SK-N-SH (cell line): ENCODE measurements around the gene TNRC6A. TPM values are rescaled to one million over a fixed set of nuclear protein-coding genes. Genes with fewer than 3 reads are reported as not detected.

Experiments
- CTCF ChIA-PET: fragments of 300-600, 350-600 bp; formaldehyde crosslinking; extraction: SDS; loops from one replicate; lab custom pipeline; 2021; lab: Yijun Ruan, JAX
- POLR2A ChIA-PET: fragments of 350-600 bp; sonication (Branson Sonifier 250); formaldehyde crosslinking; extraction: SDS; loops from one replicate; lab custom pipeline; 2020; ENCODE audit warnings: antibody characterized with exemption, inconsistent platforms; lab: Yijun Ruan, JAX
- DNase-seq: peaks from one replicate; pipeline ENCODE4 v3.0.0; 2012
- H2AFZ ChIP-seq: fragments of 200-600 bp; sonication (generic); 2 replicates; pipeline ENCODE4 v1.8.1; 2016; ENCODE audit warnings: antibody characterized with exemption, mild to moderate bottlenecking, low read depth
- H3F3A ChIP-seq: fragments of 200-600 bp; sonication (generic); replicated peaks from 2 replicates; pipeline ENCODE3; 2016; ENCODE audit warnings: antibody characterized with exemption, mild to moderate bottlenecking; ENCODE audit not compliant: insufficient read depth
- H3K27ac ChIP-seq, 2 experiments: fragments of 200-500 bp in 1 of 2; fragments of 200-600 bp in 1 of 2; sonication (Bioruptor generic) in 1 of 2; sonication (generic), shearing (Covaris generic) in 1 of 2; 2 replicates each; pipeline versions ENCODE4 v1.5.1 to v1.6.1; 2014 to 2016; ENCODE audit warnings: low read depth in 2 of 2, inconsistent platforms in 1 of 2, low read length in 1 of 2, mild to moderate bottlenecking in 1 of 2, mixed read lengths in 1 of 2
- H3K27me3 ChIP-seq: fragments of 200-600 bp; sonication (generic), shearing (Covaris generic); 2 replicates; pipeline ENCODE4 v1.6.1; 2016; ENCODE audit warnings: mixed run types; ENCODE audit not compliant: insufficient read depth
- H3K36me3 ChIP-seq, 2 experiments: fragments of 200-500 bp in 1 of 2; fragments of 200-600 bp in 1 of 2; sonication (Bioruptor generic) in 1 of 2; sonication (generic) in 1 of 2; replicated peaks in 1 of 2; 2 replicates each; pipeline versions ENCODE3 to v1.5.1; 2014 to 2016; ENCODE audit warnings: low read length in 1 of 2, mild to moderate bottlenecking in 1 of 2; ENCODE audit not compliant: insufficient read depth in 2 of 2, control insufficient read depth in 1 of 2
- H3K4me1 ChIP-seq, 2 experiments: fragments of 200-500 bp in 1 of 2; fragments of 200-600 bp in 1 of 2; sonication (Bioruptor generic) in 1 of 2; sonication (generic), shearing (Covaris generic) in 1 of 2; 2 replicates each; pipeline versions ENCODE4 v1.5.1 to v1.6.1; 2014 to 2016; ENCODE audit warnings: low read depth in 1 of 2, low read length in 1 of 2, mixed run types in 1 of 2; ENCODE audit not compliant: insufficient read depth in 2 of 2, control insufficient read depth in 1 of 2
- H3K4me2 ChIP-seq: fragments of 200-600 bp; sonication (generic), shearing (Covaris generic); 2 replicates; pipeline ENCODE4 v1.6.1; 2017; ENCODE audit warnings: mixed run types
- H3K4me3 ChIP-seq, 2 experiments: fragments of 200-500 bp in 1 of 2; fragments of 200-600 bp in 1 of 2; sonication (Bioruptor generic) in 1 of 2; sonication (generic), shearing (Covaris generic) in 1 of 2; 2 replicates each; pipeline versions ENCODE4 v1.5.1 to v1.8.1; 2014 to 2016; ENCODE audit warnings: low read depth in 2 of 2, inconsistent platforms in 1 of 2, low read length in 1 of 2, mild to moderate bottlenecking in 1 of 2, mixed read lengths in 1 of 2, moderate library complexity in 1 of 2
- H3K79me2 ChIP-seq: fragments of 200-600 bp; sonication (generic); 2 replicates; pipeline ENCODE4 v1.8.1; 2017; ENCODE audit warnings: mild to moderate bottlenecking; ENCODE audit not compliant: insufficient read depth
- H3K9ac ChIP-seq: fragments of 200-600 bp; sonication (generic); 2 replicates; pipeline ENCODE4 v1.6.1; 2017; ENCODE audit warnings: mixed run types
- H3K9me2 ChIP-seq: fragments of 200-600 bp; sonication (generic); 2 replicates; pipeline ENCODE4 v1.6.1; 2017; ENCODE audit warnings: mixed run types
- H3K9me3 ChIP-seq: fragments of 200-600 bp; sonication (generic); 2 replicates; pipeline ENCODE4 v1.6.1; 2017; ENCODE audit warnings: mixed run types, mild to moderate bottlenecking, moderate library complexity
- H4K20me1 ChIP-seq: fragments of 200-600 bp; sonication (generic); 2 replicates; pipeline ENCODE4 v1.6.1; 2017; ENCODE audit warnings: mild to moderate bottlenecking, mixed run types; ENCODE audit not compliant: insufficient read depth
- CHD2 ChIP-seq: fragments of 150-350 bp; IDR thresholded peaks from 2 replicates; pipeline ENCODE4 v1.6.1; 2018; ENCODE audit warnings: low read length; ENCODE audit not compliant: partially characterized antibody
- CTCF ChIP-seq: fragments of 200-600 bp; sonication (generic); IDR thresholded peaks from 2 replicates; pipeline ENCODE4 v1.6.1; 2017; ENCODE audit warnings: antibody characterized with exemption, mild to moderate bottlenecking, moderate library complexity
- ELF1 ChIP-seq: IDR thresholded peaks from 2 replicates; pipeline ENCODE4 v1.4.0; 2012
- EP300 ChIP-seq, 2 experiments: IDR thresholded peaks; 2 replicates each; pipeline versions ENCODE4 v1.4.0 to v1.6.1; 2012; ENCODE audit warnings: borderline replicate concordance in 1 of 2, low read depth in 1 of 2, low read length in 1 of 2
- FOXM1 ChIP-seq: IDR thresholded peaks from 2 replicates; pipeline ENCODE4 v1.4.0; 2012; ENCODE audit warnings: low read depth, mild to moderate bottlenecking
- GABPA ChIP-seq: IDR thresholded peaks from 2 replicates; pipeline ENCODE4 v1.4.0; 2012; ENCODE audit warnings: low read depth, mild to moderate bottlenecking
- GATA2 ChIP-seq: sonication (generic); formaldehyde crosslinking; IDR thresholded peaks from 2 replicates; pipeline ENCODE4 v1.5.0; 2020; ENCODE audit warnings: mild to moderate bottlenecking, missing genetic modification reagents
- JUND ChIP-seq: IDR thresholded peaks from 2 replicates; pipeline ENCODE4 v1.4.0; 2012
- MEF2A ChIP-seq: IDR thresholded peaks from 2 replicates; pipeline ENCODE4 v1.4.0; 2012; ENCODE audit warnings: low read depth, borderline replicate concordance
- MXI1 ChIP-seq: IDR thresholded peaks from 2 replicates; pipeline ENCODE4 v1.6.1; 2012; ENCODE audit warnings: mild to moderate bottlenecking, low read depth, low read length, improper control_type of control experiment
- POLR2AphosphoS5 ChIP-seq: IDR thresholded peaks from 2 replicates; pipeline ENCODE4 v1.6.1; 2012; ENCODE audit warnings: low read depth, low read length
- RAD21 ChIP-seq: IDR thresholded peaks from 2 replicates; pipeline ENCODE4 v1.6.1; 2012; ENCODE audit warnings: mild to moderate bottlenecking, low read length
- RCOR1 ChIP-seq: fragments of 150-350 bp; IDR thresholded peaks from 2 replicates; pipeline ENCODE4 v1.6.1; 2017; ENCODE audit warnings: antibody characterized with exemption, low read length
- RFX5 ChIP-seq: IDR thresholded peaks from 2 replicates; pipeline ENCODE4 v1.6.1; 2012; ENCODE audit warnings: mild to moderate bottlenecking, improper control_type of control experiment, low read length
- SIN3A ChIP-seq: IDR thresholded peaks from 2 replicates; pipeline ENCODE4 v1.6.1; 2012; ENCODE audit warnings: low read depth, mild to moderate bottlenecking, low read length, moderate library complexity, borderline replicate concordance
- SMC3 ChIP-seq: IDR thresholded peaks from 2 replicates; pipeline ENCODE4 v1.6.1; 2012; ENCODE audit warnings: low read depth, low read length, improper control_type of control experiment
- USF2 ChIP-seq: fragments of 150-350 bp; IDR thresholded peaks from 2 replicates; pipeline ENCODE4 v1.6.1; 2017; ENCODE audit warnings: antibody characterized with exemption, low read length, low read depth, borderline replicate concordance
- WGBS: methylation state at CpG from one replicate; pipeline ENCODE4 v1.1.6; 2017; ENCODE audit warnings: low lambda C conversion rate; 5-methylcytosine and 5-hydroxymethylcytosine counted together
- polyA plus RNA-seq, 3 experiments: library from polyadenylated mRNA; depleted of rRNA; stranded (reverse); fragments of >200 nt; gene quantifications; 2 replicates each; pipeline ENCODE4 v1.2.3, GENCODE V29; 2012
- TF ChIP-seq, protein P1 (sequence below): fragments of 150-350 bp; IDR thresholded peaks from 2 replicates; pipeline ENCODE4 v1.6.1; 2016; ENCODE audit warnings: mild to moderate bottlenecking, low read depth, low read length
- TF ChIP-seq, protein P2 (sequence below): IDR thresholded peaks from 2 replicates; pipeline ENCODE4; 2012

The TNRC6A gene
- polyA plus RNA-seq, 1 of the 3 experiments (the other 2 are of a cell fraction) = 32.5 TPM

DNA sequence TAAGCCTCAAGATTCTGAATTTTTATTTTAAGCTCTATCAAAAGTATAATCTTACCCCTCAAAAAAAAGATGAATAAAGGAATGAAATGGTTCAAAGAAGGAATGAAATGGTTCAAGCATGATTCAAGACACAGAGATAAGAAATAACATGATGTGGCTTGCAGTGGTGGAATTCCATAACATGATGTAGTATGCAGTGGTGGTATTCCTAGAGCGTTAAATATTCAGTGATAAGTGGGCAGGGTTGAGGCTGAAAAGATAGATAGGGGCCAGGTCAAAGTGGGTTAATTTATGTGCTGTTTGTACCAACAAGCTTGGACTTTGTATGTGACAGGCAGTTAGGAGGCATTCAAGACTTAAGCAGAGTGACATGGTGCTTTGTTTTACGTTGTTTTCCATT is 29.6 kb downstream of the TNRC6A start:
- peaks cover 46 to 50% of the 10 kb centered on the region in 2 experiments for H3K36me3 ChIP-seq

GRCh38 chr16:24761526-24761925 is 32.1 kb downstream of the TNRC6A start:
- H3K4me2 ChIP-seq = no peak overlapping the region
- no peak overlapping the region for H3K9ac ChIP-seq
- no peak overlapping the region for H3K4me3 ChIP-seq
- H3K36me3 ChIP-seq = peaks cover 50 to 59% of the 10 kb centered on the region in 2 experiments
- H3K4me1 ChIP-seq = peaks cover 0 to 4% of the 10 kb centered on the region in 2 experiments; a peak in 2 of 4 replicates
- H3K79me2 ChIP-seq = peaks cover 93% of the 10 kb centered on the region
- H3K9me3 ChIP-seq = no peaks in the 10 kb centered on the region
- peaks cover 38% of the 10 kb centered on the region for H4K20me1 ChIP-seq
- no peak for DNase-seq
- no peak overlapping the region for H3K27ac ChIP-seq
- ChIA-PET POLR2A (no interaction called here), CTCF (interaction anchor here (0.6 to 1.0 kb wide), 2 partner anchors 12 to 68 kb away, joined by 3 to 5 read pairs; no protein-coding TSS in a partner anchor)
- no peaks in the 10 kb centered on the region for H3K27me3 ChIP-seq
- no peak overlapping the region for H2AFZ ChIP-seq
- no peaks in the 10 kb centered on the region for H3K9me2 ChIP-seq
- H3F3A ChIP-seq = peaks cover 8% of the 10 kb centered on the region
- WGBS = 82% methylated on average over 6 of the region's 6 CpGs
- TF ChIP-seq RFX5 = no peak
- TF ChIP-seq GATA2 = no peak
- TF ChIP-seq MEF2A = no peak
- no peak for TF ChIP-seq JUND
- no peak for TF ChIP-seq SMC3
- TF ChIP-seq, protein P1, sequence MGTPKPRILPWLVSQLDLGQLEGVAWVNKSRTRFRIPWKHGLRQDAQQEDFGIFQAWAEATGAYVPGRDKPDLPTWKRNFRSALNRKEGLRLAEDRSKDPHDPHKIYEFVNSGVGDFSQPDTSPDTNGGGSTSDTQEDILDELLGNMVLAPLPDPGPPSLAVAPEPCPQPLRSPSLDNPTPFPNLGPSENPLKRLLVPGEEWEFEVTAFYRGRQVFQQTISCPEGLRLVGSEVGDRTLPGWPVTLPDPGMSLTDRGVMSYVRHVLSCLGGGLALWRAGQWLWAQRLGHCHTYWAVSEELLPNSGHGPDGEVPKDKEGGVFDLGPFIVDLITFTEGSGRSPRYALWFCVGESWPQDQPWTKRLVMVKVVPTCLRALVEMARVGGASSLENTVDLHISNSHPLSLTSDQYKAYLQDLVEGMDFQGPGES = no peak
- no peak for TF ChIP-seq RAD21
- no peak for TF ChIP-seq GABPA
- TF ChIP-seq CTCF = no peak
- TF ChIP-seq, protein P2, sequence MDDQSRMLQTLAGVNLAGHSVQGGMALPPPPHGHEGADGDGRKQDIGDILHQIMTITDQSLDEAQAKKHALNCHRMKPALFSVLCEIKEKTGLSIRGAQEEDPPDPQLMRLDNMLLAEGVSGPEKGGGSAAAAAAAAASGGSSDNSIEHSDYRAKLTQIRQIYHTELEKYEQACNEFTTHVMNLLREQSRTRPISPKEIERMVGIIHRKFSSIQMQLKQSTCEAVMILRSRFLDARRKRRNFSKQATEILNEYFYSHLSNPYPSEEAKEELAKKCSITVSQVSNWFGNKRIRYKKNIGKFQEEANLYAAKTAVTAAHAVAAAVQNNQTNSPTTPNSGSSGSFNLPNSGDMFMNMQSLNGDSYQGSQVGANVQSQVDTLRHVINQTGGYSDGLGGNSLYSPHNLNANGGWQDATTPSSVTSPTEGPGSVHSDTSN = no peak
- no peak for TF ChIP-seq RCOR1

More for the DNA sequence above, 29.6 kb downstream of the TNRC6A start:
- no peak for DNase-seq
- Histone ChIP-seq H3K4me2 (no peak overlapping the region), H3K79me2 (peaks cover 98% of the 10 kb centered on the region), H4K20me1 (peaks cover 60% of the 10 kb centered on the region), H3K9me2 (no peaks in the 10 kb centered on the region), H2AFZ (no peak overlapping the region), H3K9me3 (no peaks in the 10 kb centered on the region), H3K4me1 (peaks cover 0 to 9% of the 10 kb centered on the region in 2 experiments; a peak in 2 of 4 replicates), H3K9ac (no peak overlapping the region), H3K27me3 (no peaks in the 10 kb centered on the region), H3K4me3 (no peak overlapping the region), H3F3A (no peaks in the 10 kb centered on the region), H3K27ac (no peak overlapping the region)
- TF ChIP-seq CHD2 (no peak), FOXM1 (no peak), USF2 (no peak), POLR2AphosphoS5 (no peak), CTCF (no peak), EP300 (IDR thresholded peaks at IDR 0.05; ENCODE audit: borderline replicate concordance in 1 of 2, low read depth in 1 of 2, low read length in 1 of 2) (no peak), JUND (no peak), MXI1 (no peak), SIN3A (no peak), RFX5 (no peak), ELF1 (no peak)
- 100% methylated on average over 2 of the region's 2 CpGs for whole genome bisulfite sequencing
- POLR2A ChIA-PET = no interaction called here
- CTCF ChIA-PET = interaction anchor here (1.1 to 1.6 kb wide), 5 partner anchors 9 to 349 kb away, joined by 3 to 4 read pairs (median 3); no protein-coding TSS in a partner anchor
